Stimulated activated CD4-positive, alpha-beta T cell treated with anti-CD3 and anti-CD28 coated beads, Interleukin-2, amount 100 ng/mL, for 4 hours (primary cell): ENCODE measurements around the gene MKX.
"Not testable (repeated sequence)": the region's sequence is repeated elsewhere in the genome, so short reads cannot be mapped to it uniquely, and the experiment has no call there.

Source experiments
- DNase-seq: peaks from one replicate; pipeline ENCODE4 v3.0.0-alpha.2; 2020; ENCODE audit warnings: low read depth

The MKX gene

GRCh38 chr10:27692663-27693062 lies 53.0 kb downstream of the MKX start:
- no peak for DNase-seq

- DNase-seq, result no peak
Measured at GRCh38 chr10:27688991-27689390, 56.6 kb downstream of the MKX start.

- DNase-seq, result no peak
Measured at GRCh38 chr10:27688276-27688675, 57.3 kb downstream of the MKX start.

- no peak for DNase-seq
Measured at GRCh38 chr10:27687743-27688142, 57.9 kb downstream of the MKX start.

- DNase-seq, result no peak
Measured at GRCh38 chr10:27687326-27687725, 58.3 kb downstream of the MKX start.

- no peak for DNase-seq
Measured at GRCh38 chr10:27685681-27686080, 59.9 kb downstream of the MKX start.

- DNase-seq, result no peak
Measured at GRCh38 chr10:27683226-27683625, 62.4 kb downstream of the MKX start.

- not testable (repeated sequence) for DNase-seq
Measured at GRCh38 chr10:27681795-27682194, 63.8 kb downstream of the MKX start.

GRCh38 chr10:27680691-27681605 lies 64.7 kb downstream of the MKX start:
- DNase-seq, result no peak

- DNase-seq, result no peak
Measured at GRCh38 chr10:27680006-27680557, 65.5 kb downstream of the MKX start.

GRCh38 chr10:27679369-27679912 lies 66.2 kb downstream of the MKX start:
- DNase-seq, result no peak

- DNase-seq, result no peak
Measured at GRCh38 chr10:27678166-27678565, 67.5 kb downstream of the MKX start.

- DNase-seq, result no peak
Measured at GRCh38 chr10:27673065-27673464, 72.6 kb downstream of the MKX start.

- DNase-seq, result no peak
Measured at GRCh38 chr10:27671821-27672220, 73.8 kb downstream of the MKX start.

- no peak for DNase-seq
Measured at GRCh38 chr10:27664461-27664860, 81.2 kb downstream of the MKX start.

GRCh38 chr10:27663621-27664020 lies 82.0 kb downstream of the MKX start:
- DNase-seq, result no peak

- no peak for DNase-seq
Measured at GRCh38 chr10:27661514-27662286, 83.9 kb downstream of the MKX start.

- DNase-seq, result no peak
Measured at GRCh38 chr10:27660711-27661110, 84.9 kb downstream of the MKX start.

- no peak for DNase-seq
Measured at GRCh38 chr10:27660268-27660667, 85.4 kb downstream of the MKX start.

GRCh38 chr10:27659786-27660185 lies 85.8 kb downstream of the MKX start:
- DNase-seq, result no peak

GRCh38 chr10:27658788-27659187 lies 86.8 kb downstream of the MKX start:
- DNase-seq, result no peak

- DNase-seq, result no peak
Measured at GRCh38 chr10:27655296-27655695, 90.3 kb downstream of the MKX start.

- DNase-seq, result no peak
Measured at GRCh38 chr10:27654284-27654683, 91.3 kb downstream of the MKX start.
